Measurements from ENCODE around the gene IGF2BP3.

Gene IGF2BP3

GRCh38 chr7:23472046-23472445 lies 1.8 kb upstream of the IGF2BP3 start:
- no peak for DNase-seq

GRCh38 chr7:23471106-23471859 lies 992 bp upstream of the IGF2BP3 start:
- DNase-seq, result no peak

- no peak for DNase-seq
Observed at GRCh38 chr7:23469961-23470250, 385 bp downstream of the IGF2BP3 start.

- no peak for DNase-seq
Observed at GRCh38 chr7:23469150-23469960, 936 bp downstream of the IGF2BP3 start.

GRCh38 chr7:23468526-23469149 lies 1.7 kb downstream of the IGF2BP3 start:
- DNase-seq, result no peak

GRCh38 chr7:23467806-23468525 lies 2.3 kb downstream of the IGF2BP3 start:
- DNase-seq, result no peak

- DNase-seq, result no peak
Observed at GRCh38 chr7:23467291-23467805, 2.9 kb downstream of the IGF2BP3 start.

GRCh38 chr7:23462846-23463245 lies 7.4 kb downstream of the IGF2BP3 start:
- no peak for DNase-seq

- no peak for DNase-seq
Observed at GRCh38 chr7:23458044-23458443, 12.2 kb downstream of the IGF2BP3 start.

GRCh38 chr7:23456093-23456492 lies 14.2 kb downstream of the IGF2BP3 start:
- DNase-seq, result no peak

GRCh38 chr7:23454881-23455526 lies 15.3 kb downstream of the IGF2BP3 start:
- DNase-seq, result no peak

GRCh38 chr7:23450518-23450917 lies 19.8 kb downstream of the IGF2BP3 start:
- DNase-seq, result no peak

GRCh38 chr7:23449941-23450340 lies 20.4 kb downstream of the IGF2BP3 start:
- no peak for DNase-seq

GRCh38 chr7:23445326-23445725 lies 25.0 kb downstream of the IGF2BP3 start:
- no peak for DNase-seq

GRCh38 chr7:23443974-23444373 lies 26.3 kb downstream of the IGF2BP3 start:
- no peak for DNase-seq

- no peak for DNase-seq
Observed at GRCh38 chr7:23438171-23438570, 32.1 kb downstream of the IGF2BP3 start.

GRCh38 chr7:23434147-23434917 lies 36.0 kb downstream of the IGF2BP3 start:
- no peak for DNase-seq

GRCh38 chr7:23431702-23432199 lies 38.5 kb downstream of the IGF2BP3 start:
- no peak for DNase-seq

- no peak for DNase-seq
Observed at GRCh38 chr7:23430893-23431259, 39.4 kb downstream of the IGF2BP3 start.

- DNase-seq, result no peak
Observed at GRCh38 chr7:23426876-23427275, 43.4 kb downstream of the IGF2BP3 start.

- no peak for DNase-seq
Observed at GRCh38 chr7:23422909-23423308, 47.4 kb downstream of the IGF2BP3 start.

- DNase-seq, result no peak
Observed at GRCh38 chr7:23422384-23422783, 47.9 kb downstream of the IGF2BP3 start.
